PC-3 (cell line): ENCODE measurements around the gene CSH2. TPM values are rescaled to one million over a fixed set of nuclear protein-coding genes. Genes with fewer than 3 reads are reported as not detected.
A peak's percentile ranks its signal among the peaks of the same experiment; 100 is the strongest.
"Not testable (repeated sequence)": the region's sequence is repeated elsewhere in the genome, so short reads cannot be mapped to it uniquely, and the experiment has no call there.

Experiments
- ATAC-seq: fragments of 200-7000 bp; cut with Tn5 transposase; 2 replicates; pipeline ENCODE4 v1.9.1; 2020; ENCODE audit warnings: mild to moderate bottlenecking, moderate library complexity
- BruUV-seq: library from RNA; stranded (reverse); fragments of 400-500 nt; replicated peaks from 2 replicates; lab custom pipeline; 2021; lab: Mats Ljungman, UMichigan
- CTCF ChIA-PET: fragments of 300-600 bp; sonication (Branson Sonifier 250); formaldehyde crosslinking; loops from one replicate; lab custom pipeline; 2022; ENCODE audit warnings: antibody characterized with exemption; lab: Charles Lee
- POLR2A ChIA-PET: fragments of 300-600 bp; sonication (Branson Sonifier 250); formaldehyde crosslinking; loops from one replicate; lab custom pipeline; 2022; ENCODE audit warnings: antibody characterized with exemption; ENCODE audit not compliant: unreplicated experiment; lab: Charles Lee
- DNase-seq: peaks from one replicate; pipeline ENCODE4 v3.0.0-alpha.2; 2015
- H2AFZ ChIP-seq: fragments of 300-600 bp; sonication (generic); 2 replicates; pipeline ENCODE4 v1.6.0; 2016; ENCODE audit warnings: antibody characterized with exemption, low read length
- H3F3A ChIP-seq: fragments of 300-600 bp; sonication (generic); one replicate; pipeline ENCODE4 v1.6.0; 2017; ENCODE audit warnings: antibody characterized with exemption, low read length, control low read depth, mild to moderate bottlenecking; ENCODE audit not compliant: unreplicated experiment
- H3K27ac ChIP-seq: fragments of 300-600 bp; sonication (generic); 2 replicates; pipeline ENCODE4 v1.5.1; 2016; ENCODE audit warnings: mild to moderate bottlenecking, low read length
- H3K27me3 ChIP-seq: fragments of 300-600 bp; sonication (generic); 2 replicates; pipeline ENCODE4 v1.6.1; 2016; ENCODE audit warnings: low read length, mixed read lengths
- H3K36me3 ChIP-seq: fragments of 300-600 bp; sonication (generic); 2 replicates; pipeline ENCODE4 v1.6.1; 2016; ENCODE audit warnings: low read depth, mixed run types, low read length, mixed read lengths
- H3K4me1 ChIP-seq: fragments of 300-600 bp; sonication (generic); 2 replicates; pipeline ENCODE4 v1.5.1; 2016; ENCODE audit warnings: low read length; ENCODE audit not compliant: insufficient read depth
- H3K4me2 ChIP-seq: fragments of 300-600 bp; sonication (generic); 2 replicates; pipeline ENCODE4 v1.6.0; 2016; ENCODE audit warnings: low read length
- H3K4me3 ChIP-seq: fragments of 300-600 bp; sonication (generic); 2 replicates; pipeline ENCODE4 v1.5.1; 2016; ENCODE audit warnings: mild to moderate bottlenecking, low read length, mixed read lengths
- H3K79me2 ChIP-seq: fragments of 300-600 bp; sonication (generic); 2 replicates; pipeline ENCODE4 v1.6.1; 2017; ENCODE audit warnings: low read length, mixed read lengths
- H3K9ac ChIP-seq: fragments of 300-600 bp; sonication (generic); 2 replicates; pipeline ENCODE4 v1.6.0; 2016; ENCODE audit warnings: mild to moderate bottlenecking, low read length
- H3K9me2 ChIP-seq: fragments of 300-600 bp; sonication (generic); replicated peaks from 2 replicates; pipeline ENCODE4 v1.6.1; 2016; ENCODE audit warnings: mixed run types, low read length, mixed read lengths
- H3K9me3 ChIP-seq: fragments of 300-600 bp; sonication (generic); 2 replicates; pipeline ENCODE4 v1.6.1; 2016; ENCODE audit warnings: low read length, mixed read lengths
- H4K20me1 ChIP-seq: fragments of 300-600 bp; sonication (generic); 2 replicates; pipeline ENCODE4 v1.6.1; 2016; ENCODE audit warnings: low read length, mixed read lengths
- CTCF ChIP-seq: fragments of 300-600 bp; sonication (generic); conservative IDR thresholded peaks from 2 replicates; pipeline ENCODE4 v1.5.1; 2017; ENCODE audit warnings: antibody characterized with exemption, low read depth, mild to moderate bottlenecking, low read length
- EZH2 ChIP-seq: fragments of 300-600 bp; sonication (generic); IDR thresholded peaks from one replicate; pipeline ENCODE4 v1.6.1; 2017; ENCODE audit warnings: antibody characterized with exemption, mild to moderate bottlenecking, low read length; ENCODE audit not compliant: unreplicated experiment
- intact Hi-C: fragments of 100-400 bp; cut with micrococcal nuclease; formaldehyde crosslinking; loops from 2 replicates; pipeline ENCODE4 v1.9.0; 2023
- total RNA-seq: library from RNA; depleted of rRNA; stranded (reverse); fragments of >200 nt; gene quantifications from 2 replicates; pipeline ENCODE4 v1.2.3, GENCODE V29; 2014

Gene CSH2
- total RNA-seq, 1 experiment from 2014 or later: not detected

GRCh38 chr17:63919311-63919723 is 45.8 kb upstream of the CSH2 start:
- H3K9ac ChIP-seq: no peak overlapping the region
- H3K27me3 ChIP-seq: peaks cover 14% of the 10 kb centered on the region; the same call in 1 of the 2 replicates
- ATAC-seq (peak; percentile 95), DNase-seq (peak; percentile 76)
- no peak overlapping the region for H2AFZ ChIP-seq
- ChIA-PET POLR2A (no interaction called here), CTCF (interaction anchor here (0.6 to 3.2 kb wide), 14 partner anchors 10 to 214 kb away, joined by 3 to 33 read pairs (median 3); no protein-coding TSS in a partner anchor)
- no peaks in the 10 kb centered on the region for H4K20me1 ChIP-seq
- H3K79me2 ChIP-seq: no peaks in the 10 kb centered on the region
- no peaks in the 10 kb centered on the region for H3K9me3 ChIP-seq
- H3K9me2 ChIP-seq: no peaks in the 10 kb centered on the region
- intact Hi-C loops: loop anchor here (1.0 to 10.0 kb wide), 6 partner anchors 33 to 365 kb away; no protein-coding TSS in a partner anchor
- TF ChIP-seq EZH2 (no peak), CTCF (peak; percentile 91)
- no peak overlapping the region for H3K4me3 ChIP-seq
- H3K36me3 ChIP-seq: no peaks in the 10 kb centered on the region
- H3K4me2 ChIP-seq: no peak overlapping the region
- H3F3A ChIP-seq: no peaks in the 10 kb centered on the region
- no peaks in the 10 kb centered on the region for H3K4me1 ChIP-seq
- H3K27ac ChIP-seq: no peak overlapping the region
- BruUV-seq: no TSS peak

GRCh38 chr17:63918789-63919305 is 45.4 kb upstream of the CSH2 start, which contains the start of gene GH1:
GH1 (minus strand) TSS chr17:63918839; CDS start chr17:63918776, 63 bp downstream.
- BruUV-seq, DNase-seq, ATAC-seq, H2AFZ ChIP-seq, H3K79me2 ChIP-seq, H3K4me1 ChIP-seq, H3K9me3 ChIP-seq, POLR2A ChIA-PET, H3K9me2 ChIP-seq, H3K4me3 ChIP-seq, H3F3A ChIP-seq, H3K27ac ChIP-seq, H3K36me3 ChIP-seq, H4K20me1 ChIP-seq, H3K9ac ChIP-seq, H3K4me2 ChIP-seq: not testable (repeated sequence)
- intact Hi-C loops: loop anchor here (1.0 to 10.0 kb wide), 6 partner anchors 33 to 366 kb away; no protein-coding TSS in a partner anchor
- peaks cover 14% of the 10 kb centered on the region; the same call in 1 of the 2 replicates for H3K27me3 ChIP-seq
- CTCF ChIA-PET: interaction anchor here (1.0 to 3.2 kb wide), 8 partner anchors 14 to 215 kb away, joined by 3 to 33 read pairs (median 10); no protein-coding TSS in a partner anchor

DNA sequence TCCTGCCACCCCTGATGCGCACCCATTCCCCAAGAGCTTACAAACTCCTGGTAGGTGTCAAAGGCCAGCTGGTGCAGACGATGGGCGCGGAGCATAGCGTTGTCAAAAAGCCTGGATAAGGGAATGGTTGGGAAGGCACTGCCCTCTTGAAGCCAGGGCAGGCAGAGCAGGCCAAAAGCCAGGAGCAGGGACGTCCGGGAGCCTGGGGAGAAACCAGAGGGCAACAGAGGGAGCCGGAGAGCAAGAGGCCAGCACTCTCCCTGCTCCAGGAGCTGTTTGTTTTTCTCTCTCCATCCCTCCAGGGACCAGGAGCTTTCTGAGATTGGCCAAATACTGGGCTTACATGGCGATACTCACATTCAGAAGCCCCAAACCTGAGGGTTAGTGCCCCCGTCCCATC is 44.8 kb upstream of the CSH2 start:
- Histone ChIP-seq H3K4me2 (no peak overlapping the region), H3K79me2 (no peaks in the 10 kb centered on the region), H3K9me2 (no peaks in the 10 kb centered on the region), H4K20me1 (no peaks in the 10 kb centered on the region), H3K4me1 (no peaks in the 10 kb centered on the region), H3K27ac (no peak overlapping the region), H3K4me3 (no peak overlapping the region), H3K9me3 (no peaks in the 10 kb centered on the region), H3K9ac (no peak overlapping the region), H2AFZ (no peak overlapping the region), H3F3A (no peaks in the 10 kb centered on the region), H3K36me3 (no peaks in the 10 kb centered on the region), H3K27me3 (peaks cover 14% of the 10 kb centered on the region; the same call in 1 of the 2 replicates)
- DNase-seq (peak; percentile 14), ATAC-seq (peak; percentile 42; the same call in 1 of the 2 replicates)
- intact Hi-C loops: loop anchor here (2.0 to 10.0 kb wide), 4 partner anchors 34 to 366 kb away; no protein-coding TSS in a partner anchor
- CTCF ChIA-PET: interaction anchor here (1.0 to 3.2 kb wide), 7 partner anchors 14 to 215 kb away, joined by 3 to 33 read pairs (median 4); no protein-coding TSS in a partner anchor
- no TSS peak for BruUV-seq
- peak; percentile 24; the same call in 1 of the 2 replicates for TF ChIP-seq CTCF
- no peak for TF ChIP-seq EZH2
- POLR2A ChIA-PET: interaction anchor here (0.6 kb wide), 1 partner anchor 103 kb away, joined by 4 read pairs; no protein-coding TSS in a partner anchor
